K562 (cell line): ENCODE data around the gene POU2F1.

ENCODE experiments used
- ARNT ChIP-seq, 2 experiments: fragments of 450-650 bp; IDR thresholded peaks; 2 replicates each; pipeline ENCODE4 v1.6.1; 2016; ENCODE audit warnings: mild to moderate bottlenecking in 1 of 2
- ATF3 ChIP-seq, 2 experiments: fragments of 450-650 bp in 1 of 2; sonication (generic) in 1 of 2; formaldehyde crosslinking in 1 of 2; IDR thresholded peaks in 1 of 2; conservative IDR thresholded peaks in 1 of 2; 2 replicates each; pipeline versions ENCODE4 v1.6.1 to v1.8.1; 2016 to 2023; ENCODE audit warnings: mild to moderate bottlenecking in 2 of 2, moderate library complexity in 2 of 2, inconsistent platforms in 1 of 2, missing genetic modification reagents in 1 of 2
- ATF7 ChIP-seq: fragments of 450-650 bp; IDR thresholded peaks from 2 replicates; pipeline ENCODE4 v1.7.1; 2014; ENCODE audit warnings: mild to moderate bottlenecking, moderate library complexity
- CTCF ChIP-seq, 3 experiments: IDR thresholded peaks in 2 of 3; conservative IDR thresholded peaks in 1 of 3; 2 replicates each; pipeline ENCODE4 v1.5.1; 2011 to 2012; ENCODE audit warnings: low read length in 3 of 3, mild to moderate bottlenecking in 3 of 3, control low read depth in 2 of 3, improper control_type of control experiment in 1 of 3, inconsistent platforms in 1 of 3, low read depth in 1 of 3, mixed read lengths in 1 of 3, moderate library complexity in 1 of 3; ENCODE audit not compliant: insufficient read depth in 2 of 3
- FOS ChIP-seq: IDR thresholded peaks from 3 replicates; pipeline ENCODE4 v1.6.1; 2011; ENCODE audit not compliant: insufficient read length; ENCODE audit errors: extremely low read depth
- FUS ChIP-seq: fragments of 200-400 bp; formaldehyde crosslinking; optimal IDR thresholded peaks from 2 replicates; pipeline ENCODE3; 2017; ENCODE audit warnings: low read depth, low read length
- KDM1A ChIP-seq, 2 experiments: fragments of 450-650 bp; IDR thresholded peaks; 2 replicates each; pipeline ENCODE4 v1.6.1; 2016; ENCODE audit warnings: mild to moderate bottlenecking in 2 of 2
- MYC ChIP-seq, 2 experiments: fragments of 250-450 bp in 1 of 2; sonication (Bioruptor Pico) in 1 of 2; IDR thresholded peaks; 2 replicates each; pipeline versions ENCODE4 v1.5.1 to v1.6.1; 2012 to 2021; ENCODE audit warnings: low read depth in 2 of 2, borderline replicate concordance in 1 of 2, improper control_type of control experiment in 1 of 2, low read length in 1 of 2, mild to moderate bottlenecking in 1 of 2, moderate library complexity in 1 of 2
- NR3C1 ChIP-seq: sonication (generic); formaldehyde crosslinking; IDR thresholded peaks from 2 replicates; pipeline ENCODE4 v1.8.1; 2022; ENCODE audit warnings: missing genetic modification reagents
- PKNOX1 ChIP-seq: fragments of 450-650 bp; IDR thresholded peaks from 2 replicates; pipeline ENCODE4 v1.6.1; 2016
- RAD21 ChIP-seq, 2 experiments: fragments of 250-450 bp in 1 of 2; fragments of 450-650 bp in 1 of 2; sonication (Bioruptor Pico) in 1 of 2; formaldehyde crosslinking in 1 of 2; IDR thresholded peaks in 1 of 2; conservative IDR thresholded peaks in 1 of 2; 2 replicates each; pipeline versions ENCODE4 v1.4.0 to v1.8.0; 2020 to 2022; ENCODE audit warnings: mild to moderate bottlenecking in 2 of 2, moderate library complexity in 1 of 2
- SP1 ChIP-seq: sonication (generic); formaldehyde crosslinking; IDR thresholded peaks from 2 replicates; pipeline ENCODE4 v1.8.1; 2022; ENCODE audit warnings: mild to moderate bottlenecking, missing genetic modification reagents

GRCh38 chr1:167333703-167334102, 113.0 kb downstream of the POU2F1 start:
- TF ChIP-seq ATF3 (IDR thresholded peaks at IDR 0.05) (no peak), ATF3 (CRISPR knock-in tag; conservative IDR thresholded peaks at IDR 0.05) (no peak), NR3C1 (CRISPR knock-in tag) (no peak), MYC (IDR thresholded peaks at IDR 0.05; ENCODE audit: low read depth, low read length) (no peak), MYC (CRISPR knock-in tag; IDR thresholded peaks at IDR 0.05; ENCODE audit: borderline replicate concordance, low read depth) (no peak), KDM1A (IDR thresholded peaks at IDR 0.05) (no peak), PKNOX1 (no peak), FUS (no peak), FOS (no peak), ATF7 (no peak), ARNT (IDR thresholded peaks at IDR 0.05) (no peak), RAD21 (CRISPR knock-in tag; conservative IDR thresholded peaks at IDR 0.05 in 1 of 2, IDR thresholded peaks at IDR 0.05 in 1 of 2) (no peak), CTCF (IDR thresholded peaks at IDR 0.05 in 2 of 3, conservative IDR thresholded peaks at IDR 0.05 in 1 of 3; ENCODE audit: insufficient read depth in 2 of 3, low read depth in 1 of 3, low read length in 3 of 3) (no peak), SP1 (no peak)
